WTC11 (cell line): ENCODE results near the gene MMP24.
"Not testable (repeated sequence)": the region's sequence is repeated elsewhere in the genome, so short reads cannot be mapped to it uniquely, and the experiment has no call there.

ENCODE experiments used
- CDX4 ChIP-seq: fragments of 250-450 bp; sonication (Bioruptor Pico); IDR thresholded peaks from 2 replicates; pipeline ENCODE4 v1.9.0; 2021; ENCODE audit warnings: moderate library complexity, mild to moderate bottlenecking, inconsistent platforms, borderline replicate concordance
- CTCF ChIP-seq: fragments of 200-600 bp; IDR thresholded peaks from 2 replicates; pipeline ENCODE4 v1.8.0; 2022; ENCODE audit warnings: antibody characterized with exemption
- NFE2L1 ChIP-seq: sonication (generic); formaldehyde crosslinking; IDR thresholded peaks from 2 replicates; pipeline ENCODE4 v1.8.1; 2023; ENCODE audit warnings: missing genetic modification reagents

DNA sequence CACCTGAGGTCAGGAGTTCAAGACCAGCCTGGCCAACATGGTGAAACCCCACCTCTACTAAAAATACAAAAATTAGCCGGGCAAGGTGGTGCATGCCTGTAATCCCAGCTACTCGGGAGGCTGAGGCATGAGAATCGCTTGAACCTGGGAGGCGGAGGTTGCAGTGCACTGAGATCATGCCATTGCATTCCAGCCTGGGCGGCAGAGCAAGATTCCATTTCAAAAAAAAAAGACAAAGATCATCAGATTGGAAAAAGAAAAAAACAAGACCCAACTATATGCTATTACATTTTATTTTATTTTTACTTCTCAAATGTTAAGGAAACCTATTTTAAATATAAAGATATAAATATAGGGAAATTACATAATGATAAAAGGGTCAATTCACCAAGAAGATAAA, 25.0 kb upstream of the MMP24 start:
- not testable (repeated sequence) for TF ChIP-seq CDX4 (CRISPR knock-in tag); NFE2L1 (CRISPR knock-in tag); CTCF
